Measurements from ENCODE around the gene FAM110C.
"Not testable (repeated sequence)": the region's sequence is repeated elsewhere in the genome, so short reads cannot be mapped to it uniquely, and the experiment has no call there.

Gene FAM110C

GRCh38 chr2:35852-36251 lies 10.5 kb downstream of the FAM110C start:
- no peak for TF ChIP-seq FOXP2 (optimal IDR thresholded peaks at IDR 0.05; ENCODE audit: control extremely low read depth, extremely low read length, insufficient read depth)
- no peak for TF ChIP-seq POLR2AphosphoS5 (IDR thresholded peaks at IDR 0.05; ENCODE audit: borderline replicate concordance, low read depth, low read length)
- TF ChIP-seq EZH2 (IDR thresholded peaks at IDR 0.05): no peak
- Histone ChIP-seq H3K9me3 (ENCODE audit: low read depth, low read length) (no peaks in the 10 kb centered on the region), H3K27ac (no peak overlapping the region), H3K9ac (ENCODE audit: insufficient read length) (no peak overlapping the region), H3K36me3 (ENCODE audit: insufficient read depth, low read length) (no peaks in the 10 kb centered on the region), H3K4me3 (no peak overlapping the region)
- DNase-seq (ENCODE audit: low read depth, low spot score): no peak

- Histone ChIP-seq H3K27ac (no peak overlapping the region), H3K9ac (ENCODE audit: insufficient read length) (no peak overlapping the region), H3K36me3 (ENCODE audit: insufficient read depth, low read length) (no peaks in the 10 kb centered on the region), H3K4me3 (no peak overlapping the region), H3K9me3 (ENCODE audit: low read depth, low read length) (no peaks in the 10 kb centered on the region)
- TF ChIP-seq POLR2AphosphoS5 (IDR thresholded peaks at IDR 0.05; ENCODE audit: borderline replicate concordance, low read depth, low read length): no peak
- TF ChIP-seq EZH2 (IDR thresholded peaks at IDR 0.05): no peak
- no peak for TF ChIP-seq FOXP2 (optimal IDR thresholded peaks at IDR 0.05; ENCODE audit: control extremely low read depth, extremely low read length, insufficient read depth)
- DNase-seq (ENCODE audit: low read depth, low spot score): no peak
Observed at GRCh38 chr2:33620-34019, 12.7 kb downstream of the FAM110C start.

GRCh38 chr2:32068-32467 lies 14.2 kb downstream of the FAM110C start:
- DNase-seq (ENCODE audit: low read depth, low spot score): no peak
- TF ChIP-seq FOXP2 (optimal IDR thresholded peaks at IDR 0.05; ENCODE audit: control extremely low read depth, extremely low read length, insufficient read depth) (no peak), POLR2AphosphoS5 (IDR thresholded peaks at IDR 0.05; ENCODE audit: borderline replicate concordance, low read depth, low read length) (no peak), EZH2 (IDR thresholded peaks at IDR 0.05) (no peak)
- Histone ChIP-seq H3K9ac (ENCODE audit: insufficient read length) (no peak overlapping the region), H3K9me3 (ENCODE audit: low read depth, low read length) (no peaks in the 10 kb centered on the region), H3K4me3 (no peak overlapping the region), H3K36me3 (ENCODE audit: insufficient read depth, low read length) (no peaks in the 10 kb centered on the region), H3K27ac (no peak overlapping the region)

- Histone ChIP-seq H3K9me3 (ENCODE audit: low read depth, low read length) (no peaks in the 10 kb centered on the region), H3K9ac (ENCODE audit: insufficient read length) (no peak overlapping the region), H3K4me3 (no peak overlapping the region), H3K27ac (no peak overlapping the region), H3K36me3 (ENCODE audit: insufficient read depth, low read length) (no peaks in the 10 kb centered on the region)
- DNase-seq (ENCODE audit: low read depth, low spot score): no peak
- TF ChIP-seq EZH2 (IDR thresholded peaks at IDR 0.05): no peak
- no peak for TF ChIP-seq FOXP2 (optimal IDR thresholded peaks at IDR 0.05; ENCODE audit: control extremely low read depth, extremely low read length, insufficient read depth)
- TF ChIP-seq POLR2AphosphoS5 (IDR thresholded peaks at IDR 0.05; ENCODE audit: borderline replicate concordance, low read depth, low read length): no peak
Observed at GRCh38 chr2:29253-29652, 17.1 kb downstream of the FAM110C start.

- H3K9me3 ChIP-seq (ENCODE audit: low read depth, low read length): no peaks in the 10 kb centered on the region
- H3K9ac ChIP-seq (ENCODE audit: insufficient read length): no peak overlapping the region
- no peak overlapping the region for H3K4me3 ChIP-seq
- no peak for DNase-seq (ENCODE audit: low read depth, low spot score)
- H3K36me3 ChIP-seq (ENCODE audit: insufficient read depth, low read length): no peaks in the 10 kb centered on the region
- H3K27ac ChIP-seq: no peak overlapping the region
- TF ChIP-seq POLR2AphosphoS5 (IDR thresholded peaks at IDR 0.05; ENCODE audit: borderline replicate concordance, low read depth, low read length) (no peak), FOXP2 (optimal IDR thresholded peaks at IDR 0.05; ENCODE audit: control extremely low read depth, extremely low read length, insufficient read depth) (no peak), EZH2 (IDR thresholded peaks at IDR 0.05) (no peak)
Observed at GRCh38 chr2:28406-28975, 17.8 kb downstream of the FAM110C start.

- no peak for DNase-seq (ENCODE audit: low read depth, low spot score)
- no peak overlapping the region for H3K4me3 ChIP-seq
- H3K36me3 ChIP-seq (ENCODE audit: insufficient read depth, low read length): no peaks in the 10 kb centered on the region
- no peak overlapping the region for H3K27ac ChIP-seq
- TF ChIP-seq EZH2 (IDR thresholded peaks at IDR 0.05): no peak
- H3K9ac ChIP-seq (ENCODE audit: insufficient read length): no peak overlapping the region
- H3K9me3 ChIP-seq (ENCODE audit: low read depth, low read length): no peaks in the 10 kb centered on the region
Observed at GRCh38 chr2:26891-27290, 19.4 kb downstream of the FAM110C start.

- no peaks in the 10 kb centered on the region for H3K9me3 ChIP-seq (ENCODE audit: low read depth, low read length)
- no peak overlapping the region for H3K27ac ChIP-seq
Observed at GRCh38 chr2:25543-25942, 20.8 kb downstream of the FAM110C start.

GRCh38 chr2:24591-24990 lies 21.7 kb downstream of the FAM110C start:
- not testable (repeated sequence) for H3K27ac ChIP-seq; DNase-seq (ENCODE audit: low read depth, low spot score); H3K4me3 ChIP-seq; H3K36me3 ChIP-seq (ENCODE audit: insufficient read depth, low read length); H3K9me3 ChIP-seq (ENCODE audit: low read depth, low read length); H3K9ac ChIP-seq (ENCODE audit: insufficient read length)

More at GRCh38 chr2:25543-25942, 20.8 kb downstream of the FAM110C start:
- DNase-seq (ENCODE audit: low read depth, low spot score): no peak
- Histone ChIP-seq H3K9ac (ENCODE audit: insufficient read length) (no peak overlapping the region), H3K36me3 (ENCODE audit: insufficient read depth, low read length) (no peaks in the 10 kb centered on the region), H3K4me3 (no peak overlapping the region)
- TF ChIP-seq FOXP2 (optimal IDR thresholded peaks at IDR 0.05; ENCODE audit: control extremely low read depth, extremely low read length, insufficient read depth): no peak
- no peak for TF ChIP-seq EZH2 (IDR thresholded peaks at IDR 0.05)
- TF ChIP-seq POLR2AphosphoS5 (IDR thresholded peaks at IDR 0.05; ENCODE audit: borderline replicate concordance, low read depth, low read length): no peak

- Histone ChIP-seq H3K9ac (ENCODE audit: insufficient read length) (no peak overlapping the region), H3K9me3 (ENCODE audit: low read depth, low read length) (no peaks in the 10 kb centered on the region), H3K36me3 (ENCODE audit: insufficient read depth, low read length) (no peaks in the 10 kb centered on the region), H3K4me3 (no peak overlapping the region), H3K27ac (no peak overlapping the region)
- TF ChIP-seq FOXP2 (optimal IDR thresholded peaks at IDR 0.05; ENCODE audit: control extremely low read depth, extremely low read length, insufficient read depth) (no peak), EZH2 (IDR thresholded peaks at IDR 0.05) (no peak), POLR2AphosphoS5 (IDR thresholded peaks at IDR 0.05; ENCODE audit: borderline replicate concordance, low read depth, low read length) (no peak)
- DNase-seq (ENCODE audit: low read depth, low spot score): no peak
Observed at GRCh38 chr2:24107-24506, 22.2 kb downstream of the FAM110C start.

Measured in SK-N-MC (cell line).